ENCODE results near the gene CCDC57.
"Not testable (repeated sequence)": the region's sequence is repeated elsewhere in the genome, so short reads cannot be mapped to it uniquely, and the experiment has no call there.

CCDC57 gene

GRCh38 chr17:82151106-82151957 is 61.3 kb downstream of the CCDC57 start:
- ATAC-seq = no peak

GRCh38 chr17:82149401-82150099 is 63.1 kb downstream of the CCDC57 start:
- no peak for ATAC-seq

- ATAC-seq = no peak
Measured at GRCh38 chr17:82148997-82149396, 63.6 kb downstream of the CCDC57 start.

GRCh38 chr17:82148011-82148410 is 64.6 kb downstream of the CCDC57 start:
- ATAC-seq = no peak

- ATAC-seq = no peak
Measured at GRCh38 chr17:82146663-82147654, 65.7 kb downstream of the CCDC57 start.

- no peak for ATAC-seq
Measured at GRCh38 chr17:82145550-82146155, 67.0 kb downstream of the CCDC57 start.

- ATAC-seq = no peak
Measured at GRCh38 chr17:82143333-82143732, 69.3 kb downstream of the CCDC57 start.

GRCh38 chr17:82139961-82140360 is 72.7 kb downstream of the CCDC57 start:
- ATAC-seq = not testable (repeated sequence)

- no peak for ATAC-seq
Measured at GRCh38 chr17:82138511-82138992, 74.1 kb downstream of the CCDC57 start.

- ATAC-seq = no peak
Measured at GRCh38 chr17:82134101-82134500, 78.5 kb downstream of the CCDC57 start.

- ATAC-seq = not testable (repeated sequence)
Measured at GRCh38 chr17:82133166-82133953, 79.3 kb downstream of the CCDC57 start.

- ATAC-seq = no peak
Measured at GRCh38 chr17:82129095-82129494, 83.5 kb downstream of the CCDC57 start.

- ATAC-seq = no peak
Measured at GRCh38 chr17:82128287-82128686, 84.4 kb downstream of the CCDC57 start.

- no peak for ATAC-seq
Measured at GRCh38 chr17:82127704-82128103, 84.9 kb downstream of the CCDC57 start.

GRCh38 chr17:82127315-82127595 is 85.4 kb downstream of the CCDC57 start:
- ATAC-seq = peak; percentile 3 to 33

GRCh38 chr17:82126556-82127314 is 85.9 kb downstream of the CCDC57 start:
- ATAC-seq = peak; percentile 88 to 95

- ATAC-seq = no peak
Measured at GRCh38 chr17:82124101-82124500, 88.5 kb downstream of the CCDC57 start.

- ATAC-seq = no peak
Measured at GRCh38 chr17:82121660-82122629, 90.7 kb downstream of the CCDC57 start.

GRCh38 chr17:82121246-82121645 is 91.4 kb downstream of the CCDC57 start:
- no peak for ATAC-seq

- peak; percentile 63 to 78 for ATAC-seq
Measured at GRCh38 chr17:82120148-82120547, 92.5 kb downstream of the CCDC57 start.

Data from activated CD4-positive, CD25-positive, alpha-beta regulatory T cell treated with anti-CD3 and anti-CD28 coated beads, Interleukin-2, amount 50 U/mL, for 24 hours (primary cell).